ENCODE data around the gene GPC1.

GPC1 gene

GRCh38 chr2:240508832-240509545 lies 73.5 kb downstream of the GPC1 start:
- no peak for DNase-seq (ENCODE audit: insufficient read length, low spot score)
- no peak for FAIRE-seq

GRCh38 chr2:240509667-240510512 lies 74.4 kb downstream of the GPC1 start:
- DNase-seq (ENCODE audit: insufficient read length, low spot score) (no peak), FAIRE-seq (no peak)

- DNase-seq (ENCODE audit: insufficient read length, low spot score): no peak
- no peak for FAIRE-seq
Observed at GRCh38 chr2:240510513-240511210, 75.2 kb downstream of the GPC1 start.

- FAIRE-seq (no peak), DNase-seq (ENCODE audit: insufficient read length, low spot score) (no peak)
Observed at GRCh38 chr2:240511351-240512108, 76.1 kb downstream of the GPC1 start.

- FAIRE-seq (no peak), DNase-seq (ENCODE audit: insufficient read length, low spot score) (no peak)
Observed at GRCh38 chr2:240512109-240512485, 76.6 kb downstream of the GPC1 start.

- no peak for DNase-seq (ENCODE audit: insufficient read length, low spot score)
- no peak for FAIRE-seq
Observed at GRCh38 chr2:240512666-240513535, 77.4 kb downstream of the GPC1 start.

- DNase-seq (ENCODE audit: insufficient read length, low spot score) (peak; percentile 94), FAIRE-seq (peak; percentile 94)
Observed at GRCh38 chr2:240513549-240514287, 78.3 kb downstream of the GPC1 start.

- DNase-seq (ENCODE audit: insufficient read length, low spot score) (no peak), FAIRE-seq (no peak)
Observed at GRCh38 chr2:240514631-240515030, 79.2 kb downstream of the GPC1 start.

GRCh38 chr2:240517342-240517741 lies 81.9 kb downstream of the GPC1 start:
- no peak for FAIRE-seq
- DNase-seq (ENCODE audit: insufficient read length, low spot score): no peak

All from GM19239 (cell line).